ENCODE results near the gene IL17REL. TPM values are rescaled to one million over a fixed set of nuclear protein-coding genes. Genes with fewer than 3 reads are reported as not detected.

Gene IL17REL
- total and polyA plus RNA-seq, 2 of the 13 experiments (the other 11 are each of a cell fraction or from before 2014, with no cell fraction given): not detected

GRCh38 chr22:49948958-49949913 lies 63.3 kb downstream of the IL17REL start (continued):
- TF ChIP-seq, protein P1, sequence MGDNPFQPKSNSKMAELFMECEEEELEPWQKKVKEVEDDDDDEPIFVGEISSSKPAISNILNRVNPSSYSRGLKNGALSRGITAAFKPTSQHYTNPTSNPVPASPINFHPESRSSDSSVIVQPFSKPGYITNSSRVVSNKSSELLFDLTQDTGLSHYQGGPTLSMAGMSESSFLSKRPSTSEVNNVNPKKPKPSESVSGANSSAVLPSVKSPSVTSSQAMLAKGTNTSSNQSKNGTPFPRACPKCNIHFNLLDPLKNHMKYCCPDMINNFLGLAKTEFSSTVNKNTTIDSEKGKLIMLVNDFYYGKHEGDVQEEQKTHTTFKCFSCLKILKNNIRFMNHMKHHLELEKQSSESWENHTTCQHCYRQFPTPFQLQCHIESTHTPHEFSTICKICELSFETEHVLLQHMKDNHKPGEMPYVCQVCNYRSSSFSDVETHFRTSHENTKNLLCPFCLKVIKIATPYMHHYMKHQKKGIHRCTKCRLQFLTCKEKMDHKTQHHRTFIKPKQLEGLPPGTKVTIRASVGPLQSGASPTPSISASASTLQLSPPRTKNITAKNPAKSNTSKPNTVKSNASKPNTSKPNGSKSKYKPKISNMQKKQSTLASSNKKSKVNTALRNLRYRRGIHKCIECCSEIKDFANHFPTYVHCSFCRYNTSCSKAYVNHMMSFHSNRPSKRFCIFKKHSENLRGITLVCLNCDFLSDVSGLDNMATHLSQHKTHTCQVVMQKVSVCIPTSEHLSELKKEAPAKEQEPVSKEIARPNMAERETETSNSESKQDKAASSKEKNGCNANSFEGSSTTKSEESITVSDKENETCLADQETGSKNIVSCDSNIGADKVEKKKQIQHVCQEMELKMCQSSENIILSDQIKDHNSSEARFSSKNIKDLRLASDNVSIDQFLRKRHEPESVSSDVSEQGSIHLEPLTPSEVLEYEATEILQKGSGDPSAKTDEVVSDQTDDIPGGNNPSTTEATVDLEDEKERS (CRISPR knock-in tag; IDR thresholded peaks at IDR 0.05): no peak
- TF ChIP-seq EHMT2 (IDR thresholded peaks at IDR 0.05; ENCODE audit: borderline replicate concordance, low read depth, low read length) (no peak), ZNF629 (CRISPR knock-in tag; conservative IDR thresholded peaks at IDR 0.05) (no peak), ZNF776 (CRISPR knock-in tag; IDR thresholded peaks at IDR 0.05) (peak; percentile 75; the same call in 1 of the 2 replicates), ZNF615 (CRISPR knock-in tag; IDR thresholded peaks at IDR 0.05; ENCODE audit: borderline replicate concordance) (no peak), CAMTA2 (CRISPR knock-in tag; IDR thresholded peaks at IDR 0.05; ENCODE audit: borderline replicate concordance) (no peak), ZNF468 (CRISPR knock-in tag; IDR thresholded peaks at IDR 0.05) (0 out of 2 replicates have a peak, but pooled peaks have one; percentile 7), ZBTB42 (CRISPR knock-in tag; IDR thresholded peaks at IDR 0.05) (no peak), ZC3H4 (CRISPR knock-in tag; IDR thresholded peaks at IDR 0.05; ENCODE audit: borderline replicate concordance) (no peak), ZNF775 (CRISPR knock-in tag; IDR thresholded peaks at IDR 0.05; ENCODE audit: borderline replicate concordance) (no peak), ZNF10 (CRISPR knock-in tag; IDR thresholded peaks at IDR 0.05; ENCODE audit: borderline replicate concordance, low read depth) (no peak), ZNF430 (CRISPR knock-in tag; IDR thresholded peaks at IDR 0.05) (no peak), CERS6 (CRISPR knock-in tag; IDR thresholded peaks at IDR 0.05) (no peak), TAF15 (IDR thresholded peaks at IDR 0.05; ENCODE audit: low read depth, low read length, poor library complexity, severe bottlenecking) (no peak), PTBP1 (IDR thresholded peaks at IDR 0.05; ENCODE audit: low read depth, low read length, poor library complexity, severe bottlenecking) (peak; percentile 48), BATF2 (CRISPR knock-in tag; IDR thresholded peaks at IDR 0.05) (no peak), ZNF484 (CRISPR knock-in tag; IDR thresholded peaks at IDR 0.05; ENCODE audit: borderline replicate concordance, low read depth) (no peak), ZNF260 (CRISPR knock-in tag; IDR thresholded peaks at IDR 0.05; ENCODE audit: borderline replicate concordance, low read depth) (no peak)
- TF ChIP-seq, protein P2, sequence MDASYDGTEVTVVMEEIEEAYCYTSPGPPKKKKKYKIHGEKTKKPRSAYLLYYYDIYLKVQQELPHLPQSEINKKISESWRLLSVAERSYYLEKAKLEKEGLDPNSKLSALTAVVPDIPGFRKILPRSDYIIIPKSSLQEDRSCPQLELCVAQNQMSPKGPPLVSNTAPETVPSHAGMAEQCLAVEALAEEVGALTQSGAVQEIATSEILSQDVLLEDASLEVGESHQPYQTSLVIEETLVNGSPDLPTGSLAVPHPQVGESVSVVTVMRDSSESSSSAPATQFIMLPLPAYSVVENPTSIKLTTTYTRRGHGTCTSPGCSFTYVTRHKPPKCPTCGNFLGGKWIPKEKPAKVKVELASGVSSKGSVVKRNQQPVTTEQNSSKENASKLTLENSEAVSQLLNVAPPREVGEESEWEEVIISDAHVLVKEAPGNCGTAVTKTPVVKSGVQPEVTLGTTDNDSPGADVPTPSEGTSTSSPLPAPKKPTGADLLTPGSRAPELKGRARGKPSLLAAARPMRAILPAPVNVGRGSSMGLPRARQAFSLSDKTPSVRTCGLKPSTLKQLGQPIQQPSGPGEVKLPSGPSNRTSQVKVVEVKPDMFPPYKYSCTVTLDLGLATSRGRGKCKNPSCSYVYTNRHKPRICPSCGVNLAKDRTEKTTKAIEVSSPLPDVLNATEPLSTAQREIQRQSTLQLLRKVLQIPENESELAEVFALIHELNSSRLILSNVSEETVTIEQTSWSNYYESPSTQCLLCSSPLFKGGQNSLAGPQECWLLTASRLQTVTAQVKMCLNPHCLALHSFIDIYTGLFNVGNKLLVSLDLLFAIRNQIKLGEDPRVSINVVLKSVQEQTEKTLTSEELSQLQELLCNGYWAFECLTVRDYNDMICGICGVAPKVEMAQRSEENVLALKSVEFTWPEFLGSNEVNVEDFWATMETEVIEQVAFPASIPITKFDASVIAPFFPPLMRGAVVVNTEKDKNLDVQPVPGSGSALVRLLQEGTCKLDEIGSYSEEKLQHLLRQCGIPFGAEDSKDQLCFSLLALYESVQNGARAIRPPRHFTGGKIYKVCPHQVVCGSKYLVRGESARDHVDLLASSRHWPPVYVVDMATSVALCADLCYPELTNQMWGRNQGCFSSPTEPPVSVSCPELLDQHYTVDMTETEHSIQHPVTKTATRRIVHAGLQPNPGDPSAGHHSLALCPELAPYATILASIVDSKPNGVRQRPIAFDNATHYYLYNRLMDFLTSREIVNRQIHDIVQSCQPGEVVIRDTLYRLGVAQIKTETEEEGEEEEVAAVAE (CRISPR knock-in tag; IDR thresholded peaks at IDR 0.05; ENCODE audit: borderline replicate concordance): no peak

All from HepG2 (cell line).